ENCODE measurements around the gene CCDC174. TPM values are rescaled to one million over a fixed set of nuclear protein-coding genes. Genes with fewer than 3 reads are reported as not detected.

The CCDC174 gene
- total RNA-seq, 1 experiment from 2014 or later, result 28.7 TPM

GRCh38 chr3:14621093-14621492, 30.5 kb upstream of the CCDC174 start:
- Mint-ChIP-seq H3K27ac (ENCODE audit: low read depth, unreplicated experiment) (no peak overlapping the region), H3K36me3 (ENCODE audit: insufficient read depth, unreplicated experiment) (no peaks in the 10 kb centered on the region), H3K4me1 (ENCODE audit: insufficient read depth, unreplicated experiment) (no peaks in the 10 kb centered on the region), H3K27me3 (ENCODE audit: insufficient read depth, unreplicated experiment) (peaks cover 41% of the 10 kb centered on the region), H3K4me3 (ENCODE audit: unreplicated experiment) (no peak overlapping the region), H3K9me3 (ENCODE audit: unreplicated experiment) (no peaks in the 10 kb centered on the region)
- DNase-seq (ENCODE audit: unreplicated experiment), result no peak
- BruUV-seq (replicated peaks), result no TSS peak
- ChIA-PET POLR2A (no interaction called here), CTCF (interaction anchor here (1.1 kb wide), 1 partner anchor 55 kb away, joined by 4 read pairs; no protein-coding TSS in a partner anchor)
- no peak for TF ChIP-seq CTCF (IDR thresholded peaks at IDR 0.05; ENCODE audit: unreplicated experiment)
- intact Hi-C loops (cut with micrococcal nuclease), result no loop called here

- Mint-ChIP-seq H3K4me3 (ENCODE audit: unreplicated experiment) (no peak overlapping the region), H3K27ac (ENCODE audit: low read depth, unreplicated experiment) (no peak overlapping the region), H3K4me1 (ENCODE audit: insufficient read depth, unreplicated experiment) (no peaks in the 10 kb centered on the region), H3K9me3 (ENCODE audit: unreplicated experiment) (no peaks in the 10 kb centered on the region), H3K36me3 (ENCODE audit: insufficient read depth, unreplicated experiment) (no peaks in the 10 kb centered on the region), H3K27me3 (ENCODE audit: insufficient read depth, unreplicated experiment) (peaks cover 41% of the 10 kb centered on the region)
- BruUV-seq (replicated peaks), result no TSS peak
- ChIA-PET POLR2A (interaction anchor here (1.0 kb wide), 1 partner anchor 10 kb away, joined by 3 read pairs; no protein-coding TSS in a partner anchor), CTCF (interaction anchor here (0.7 to 1.1 kb wide), 2 partner anchors 11 to 56 kb away, joined by 3 to 4 read pairs; no protein-coding TSS in a partner anchor)
- no peak for DNase-seq (ENCODE audit: unreplicated experiment)
- TF ChIP-seq CTCF (IDR thresholded peaks at IDR 0.05; ENCODE audit: unreplicated experiment), result no peak
- intact Hi-C loops (cut with micrococcal nuclease), result no loop called here
Measured at GRCh38 chr3:14622368-14622767, 29.2 kb upstream of the CCDC174 start.

- TF ChIP-seq CTCF (IDR thresholded peaks at IDR 0.05; ENCODE audit: unreplicated experiment), result no peak
- BruUV-seq (replicated peaks), result no TSS peak
- intact Hi-C loops (cut with micrococcal nuclease), result no loop called here
- Mint-ChIP-seq H3K36me3 (ENCODE audit: insufficient read depth, unreplicated experiment) (no peaks in the 10 kb centered on the region), H3K4me1 (ENCODE audit: insufficient read depth, unreplicated experiment) (no peaks in the 10 kb centered on the region), H3K9me3 (ENCODE audit: unreplicated experiment) (no peaks in the 10 kb centered on the region), H3K27me3 (ENCODE audit: insufficient read depth, unreplicated experiment) (peaks cover 32% of the 10 kb centered on the region), H3K27ac (ENCODE audit: low read depth, unreplicated experiment) (no peak overlapping the region), H3K4me3 (ENCODE audit: unreplicated experiment) (no peak overlapping the region)
- POLR2A ChIA-PET, result interaction anchor here (0.6 kb wide), 2 partner anchors 16 to 65 kb away, joined by 3 read pairs; no protein-coding TSS in a partner anchor
- DNase-seq (ENCODE audit: unreplicated experiment), result no peak
- CTCF ChIA-PET, result no interaction called here
Measured at GRCh38 chr3:14623569-14624051, 28.0 kb upstream of the CCDC174 start.

GRCh38 chr3:14624498-14624897, 27.1 kb upstream of the CCDC174 start:
- no peaks in the 10 kb centered on the region for H3K9me3 Mint-ChIP-seq (ENCODE audit: unreplicated experiment)
- H3K4me3 Mint-ChIP-seq (ENCODE audit: unreplicated experiment), result no peak overlapping the region
- no peaks in the 10 kb centered on the region for H3K36me3 Mint-ChIP-seq (ENCODE audit: insufficient read depth, unreplicated experiment)
- H3K27me3 Mint-ChIP-seq (ENCODE audit: insufficient read depth, unreplicated experiment), result peaks cover 23% of the 10 kb centered on the region
- intact Hi-C loops (cut with micrococcal nuclease), result no loop called here
- no peak overlapping the region for H3K27ac Mint-ChIP-seq (ENCODE audit: low read depth, unreplicated experiment)
- ChIA-PET CTCF (interaction anchor here (0.7 to 1.0 kb wide), 3 partner anchors 8 to 1378 kb away, joined by 3 to 4 read pairs (median 4); no protein-coding TSS in a partner anchor), POLR2A (no interaction called here)
- DNase-seq (ENCODE audit: unreplicated experiment), result no peak
- no peak for TF ChIP-seq CTCF (IDR thresholded peaks at IDR 0.05; ENCODE audit: unreplicated experiment)
- no TSS peak for BruUV-seq (replicated peaks)
- H3K4me1 Mint-ChIP-seq (ENCODE audit: insufficient read depth, unreplicated experiment), result no peaks in the 10 kb centered on the region

Measured in MCF 10A (cell line).